T47D (cell line): ENCODE data around the gene FBXO24.

ENCODE experiments used
- DNase-seq, 2 experiments: peaks; one replicate each; pipeline versions ENCODE4 v3.0.0 to v3.0.0-alpha.2; 2011 to 2012; ENCODE audit warnings: low read depth in 1 of 2, low spot score in 1 of 2
- JUND ChIP-seq: IDR thresholded peaks from 2 replicates; pipeline ENCODE4 v1.6.1; 2012; ENCODE audit warnings: low read depth
- in situ Hi-C: cut with HindIII; loops from 2 replicates; pipeline ENCODE4 v1.10.0; 2016; ENCODE audit warnings: low sequenced_read_pairs, low pct_unique_long_range_greater_than_20kb

FBXO24 gene

DNA sequence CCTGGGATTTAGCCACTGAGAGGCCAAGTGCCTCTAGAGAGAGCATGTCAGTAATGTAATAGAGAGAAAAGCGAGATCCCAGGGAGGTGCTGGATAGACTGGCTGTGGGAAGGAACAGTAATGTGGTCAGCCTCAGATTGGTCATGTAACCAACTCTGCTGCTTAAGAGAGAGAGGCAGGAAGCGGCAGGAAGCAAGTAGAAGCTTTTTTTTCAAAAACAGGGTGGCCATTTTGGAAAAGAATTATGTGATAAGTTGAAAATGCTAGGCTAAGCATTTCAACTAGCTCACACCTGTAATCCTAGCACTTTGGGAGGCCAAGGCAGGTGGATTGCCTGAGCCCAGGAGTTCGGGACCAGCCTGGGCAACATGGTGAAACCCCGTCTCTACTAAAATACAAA is 12.3 kb downstream of the FBXO24 start:
- no peak for DNase-seq
- TF ChIP-seq JUND = no peak
- in situ Hi-C loops = no loop called here

DNA sequence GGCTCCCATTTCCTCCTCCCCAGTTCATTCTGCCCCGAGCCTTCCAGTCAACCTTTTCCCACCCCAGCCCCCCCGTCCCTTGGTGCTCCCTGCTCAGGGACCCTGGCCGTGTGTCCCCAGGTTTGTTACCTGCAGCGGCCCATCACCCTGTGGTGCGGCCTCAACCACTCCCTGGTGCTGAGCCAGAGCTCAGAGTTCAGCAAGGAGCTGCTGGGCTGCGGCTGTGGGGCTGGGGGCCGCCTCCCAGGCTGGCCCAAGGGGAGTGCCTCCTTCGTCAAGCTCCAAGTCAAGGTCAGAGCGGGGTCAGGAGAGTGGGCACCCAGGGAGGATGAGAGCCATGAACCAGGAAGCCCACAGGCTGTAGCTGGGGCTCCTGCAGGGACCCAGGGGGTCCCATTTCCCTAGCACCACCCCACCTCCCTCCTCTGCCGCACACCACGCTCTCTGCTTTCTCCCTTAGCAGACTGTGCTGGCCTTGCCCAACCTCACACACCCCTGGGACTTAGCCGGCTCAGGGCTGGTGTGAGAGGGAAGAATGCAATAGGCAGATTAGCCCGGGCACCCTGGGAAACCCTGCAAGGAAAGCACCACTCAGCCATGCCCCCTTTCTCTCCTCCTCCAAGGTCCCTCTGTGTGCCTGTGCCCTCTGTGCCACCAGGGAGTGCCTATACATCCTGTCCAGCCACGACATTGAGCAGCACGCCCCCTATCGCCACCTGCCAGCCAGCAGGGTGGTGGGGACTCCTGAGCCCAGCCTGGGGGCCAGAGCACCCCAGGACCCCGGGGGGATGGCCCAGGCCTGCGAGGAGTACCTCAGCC is 14.0 kb downstream of the FBXO24 start:
- in situ Hi-C loops = no loop called here
- DNase-seq = no peak
- TF ChIP-seq JUND = no peak

DNA sequence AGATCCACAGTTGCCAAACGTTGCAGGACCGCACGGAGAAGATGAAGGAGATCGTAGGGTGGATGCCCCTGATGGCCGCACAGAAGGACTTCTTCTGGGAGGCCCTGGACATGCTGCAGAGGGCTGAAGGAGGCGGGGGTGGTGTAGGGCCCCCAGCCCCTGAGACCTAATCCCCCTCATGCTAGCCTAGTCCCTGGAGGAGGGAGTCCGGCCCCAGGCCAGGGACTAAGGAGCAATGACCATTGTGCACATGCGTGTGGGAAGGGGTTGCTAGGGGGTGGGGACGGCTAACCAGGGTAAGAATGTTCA is 14.6 kb downstream of the FBXO24 start:
- no peak for TF ChIP-seq JUND
- in situ Hi-C loops = no loop called here
- DNase-seq = no peak

DNA sequence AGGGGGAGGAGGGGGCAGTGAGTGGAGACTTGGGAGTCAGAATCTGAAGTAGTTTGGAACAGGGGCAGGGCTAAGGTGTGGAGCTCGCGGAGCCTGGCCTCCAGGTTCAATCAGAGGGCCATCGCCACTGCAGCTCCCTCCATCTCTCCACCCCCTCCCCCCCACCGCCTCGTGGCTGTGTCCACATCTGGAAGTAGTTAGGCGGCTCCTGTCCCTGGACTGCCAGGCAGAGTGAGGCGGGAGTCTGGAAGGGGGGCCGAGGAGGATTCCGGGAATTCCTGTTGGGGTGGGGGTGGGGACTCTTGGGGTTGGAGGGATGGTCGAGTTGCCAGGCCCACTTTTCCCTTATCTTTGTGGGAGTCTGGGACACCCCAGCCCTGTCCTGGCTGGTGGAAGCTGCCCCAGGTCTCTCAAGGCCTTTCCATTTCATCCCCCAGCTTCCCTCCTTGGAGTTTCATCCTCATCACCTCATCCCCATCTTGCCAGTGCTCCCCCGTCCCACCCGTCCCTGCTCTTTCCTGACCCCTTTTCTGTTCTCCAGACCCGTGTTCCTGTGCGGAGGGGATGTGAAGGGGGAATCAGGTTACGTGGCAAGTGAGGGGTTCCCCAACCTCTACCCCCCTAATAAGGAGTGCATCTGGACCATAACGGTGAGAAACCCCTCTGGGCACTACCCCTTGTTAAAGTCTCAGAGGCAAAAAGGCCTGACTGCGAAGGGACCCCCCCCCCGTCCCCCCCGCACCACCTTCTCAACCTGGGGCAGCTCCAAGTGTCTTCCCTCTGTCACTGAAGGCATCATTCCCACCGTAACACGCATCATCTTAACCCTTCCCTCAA is 17.0 kb downstream of the FBXO24 start:
- TF ChIP-seq JUND = no peak
- DNase-seq = no peak
- in situ Hi-C loops = no loop called here

DNA sequence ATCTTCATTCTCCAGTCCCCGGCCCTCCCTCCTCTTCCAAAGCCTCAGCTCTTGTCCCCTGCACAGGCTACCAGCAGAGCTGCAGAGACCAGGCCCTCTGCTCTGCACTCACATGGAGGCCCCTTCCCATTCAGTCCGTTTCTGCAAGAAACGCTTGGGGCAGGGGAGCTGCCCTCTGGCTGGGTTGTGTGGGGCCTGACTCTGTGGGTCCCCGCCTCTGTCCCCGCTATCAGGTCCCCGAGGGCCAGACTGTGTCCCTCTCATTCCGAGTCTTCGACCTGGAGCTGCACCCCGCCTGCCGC is 17.5 kb downstream of the FBXO24 start:
- no peak for TF ChIP-seq JUND

DNA sequence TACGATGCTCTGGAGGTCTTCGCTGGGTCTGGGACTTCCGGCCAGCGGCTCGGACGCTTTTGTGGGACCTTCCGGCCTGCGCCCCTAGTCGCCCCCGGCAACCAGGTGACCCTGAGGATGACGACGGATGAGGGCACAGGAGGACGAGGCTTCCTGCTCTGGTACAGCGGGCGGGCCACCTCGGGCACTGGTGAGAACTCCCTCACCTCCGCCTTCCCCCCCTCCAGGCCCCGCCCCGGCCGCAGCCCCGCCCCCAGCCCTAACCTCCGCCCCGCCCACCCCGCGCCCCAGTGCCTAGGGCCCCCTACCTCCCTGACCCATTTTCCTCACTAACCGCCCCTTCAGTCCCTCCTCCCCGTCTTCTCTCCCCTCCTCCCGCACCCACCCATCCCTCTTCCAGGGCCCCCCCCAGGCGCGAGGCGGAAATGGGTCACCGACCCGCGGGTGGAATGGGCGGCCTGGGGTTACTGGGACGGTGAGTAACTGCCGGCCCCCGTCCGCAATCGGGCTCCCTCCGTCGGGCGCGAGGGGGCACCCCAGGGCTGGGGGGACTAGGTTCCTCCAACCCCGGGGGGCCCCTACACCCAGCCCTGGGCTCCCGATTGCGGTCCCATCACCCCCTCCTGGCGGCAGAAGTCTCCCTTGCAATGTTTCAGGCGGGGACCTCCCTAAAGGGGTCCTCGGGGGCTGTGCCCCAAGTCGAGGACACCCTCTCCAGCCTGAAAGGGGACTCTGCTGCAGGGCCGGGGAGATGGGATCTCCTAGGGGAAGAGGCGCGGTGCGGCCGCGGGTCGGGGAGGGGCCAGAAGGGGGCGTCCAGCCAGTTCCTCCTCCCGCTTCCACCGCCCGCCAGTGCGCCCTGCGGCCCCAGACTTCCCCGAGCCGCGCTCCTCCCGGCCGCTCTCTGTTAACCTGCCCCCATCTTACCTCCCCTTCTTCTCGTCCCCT is 18.2 kb downstream of the FBXO24 start:
- in situ Hi-C loops = no loop called here
- no peak for TF ChIP-seq JUND
- peak; percentile 54 to 79 for DNase-seq

More for the DNA sequence above, 17.5 kb downstream of the FBXO24 start:
- no peak for DNase-seq
- in situ Hi-C loops = no loop called here

DNA sequence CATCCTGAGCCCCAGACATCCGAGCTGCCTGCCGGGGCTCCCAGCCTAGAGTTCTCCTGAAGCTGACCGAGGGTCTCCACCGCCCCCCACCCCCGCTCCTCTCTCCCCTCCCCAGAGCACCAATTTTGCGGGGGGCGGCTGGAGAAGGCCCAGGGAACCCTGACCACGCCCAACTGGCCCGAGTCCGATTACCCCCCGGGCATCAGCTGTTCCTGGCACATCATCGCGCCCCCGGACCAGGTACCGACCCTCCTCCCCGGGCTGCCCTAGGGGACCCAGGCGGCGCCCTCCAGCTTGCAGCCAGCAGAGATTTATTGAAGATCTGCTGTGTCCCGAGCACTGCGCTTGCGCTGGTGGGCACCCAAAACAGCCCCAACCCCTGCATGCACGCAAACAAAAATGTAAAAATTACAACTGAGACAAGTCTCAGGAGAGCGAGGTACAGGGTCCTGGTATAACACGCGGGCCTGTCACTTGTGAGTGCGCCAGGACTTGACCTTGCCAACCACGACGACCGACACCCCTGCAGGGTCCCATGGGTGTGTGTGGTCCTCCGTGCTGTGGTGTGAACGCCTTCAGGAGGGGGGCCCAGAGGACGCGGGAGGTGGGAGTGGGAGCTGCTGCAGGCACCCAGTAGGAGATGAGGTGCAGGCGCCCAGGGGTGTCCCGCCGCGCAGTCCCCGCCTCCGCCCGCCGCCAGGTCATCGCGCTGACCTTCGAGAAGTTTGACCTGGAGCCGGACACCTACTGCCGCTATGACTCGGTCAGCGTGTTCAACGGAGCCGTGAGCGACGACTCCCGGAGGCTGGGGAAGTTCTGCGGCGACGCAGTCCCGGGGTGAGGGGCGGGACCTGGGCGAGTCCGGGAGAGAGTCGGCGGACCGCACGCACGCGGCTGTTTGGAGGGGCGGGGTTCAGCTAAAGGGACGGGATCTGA is 19.1 kb downstream of the FBXO24 start:
- in situ Hi-C loops = no loop called here
- DNase-seq = no peak
- no peak for TF ChIP-seq JUND

DNA sequence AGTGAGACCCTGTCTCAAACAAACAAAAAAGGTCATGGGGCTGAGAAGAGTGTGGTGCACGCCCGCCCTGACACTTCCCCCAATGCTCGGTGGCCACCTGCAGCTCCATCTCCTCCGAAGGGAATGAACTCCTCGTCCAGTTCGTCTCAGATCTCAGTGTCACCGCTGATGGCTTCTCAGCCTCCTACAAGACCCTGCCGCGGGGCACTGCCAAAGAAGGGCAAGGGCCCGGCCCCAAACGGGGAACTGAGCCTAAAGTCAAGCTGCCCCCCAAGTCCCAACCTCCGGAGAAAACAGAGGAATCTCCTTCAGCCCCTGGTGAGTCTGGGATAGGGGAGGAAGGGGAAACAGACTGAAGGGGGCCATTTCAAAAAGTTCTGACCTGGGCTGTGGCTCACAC is 20.2 kb downstream of the FBXO24 start:
- no peak for TF ChIP-seq JUND
- DNase-seq = no peak
- in situ Hi-C loops = no loop called here

DNA sequence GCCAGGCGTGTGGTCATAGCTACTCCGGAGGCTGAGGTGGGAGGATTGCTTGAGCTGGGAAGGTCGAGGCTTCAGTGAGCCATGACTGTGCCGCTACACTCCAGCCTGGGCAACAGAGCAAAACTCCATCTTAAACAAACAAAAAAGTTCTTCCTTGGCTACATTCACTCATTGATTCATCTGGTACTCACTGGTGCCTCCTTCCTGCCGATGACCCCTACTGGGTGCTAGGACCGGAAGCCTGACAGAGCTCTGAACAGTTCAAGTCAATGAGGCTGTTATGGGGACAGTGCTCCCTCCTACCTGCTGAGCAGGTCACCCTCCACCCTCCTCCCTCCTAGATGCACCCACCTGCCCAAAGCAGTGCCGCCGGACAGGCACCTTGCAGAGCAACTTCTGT is 21.0 kb downstream of the FBXO24 start:
- in situ Hi-C loops = no loop called here
- no peak for DNase-seq
- TF ChIP-seq JUND = no peak

DNA sequence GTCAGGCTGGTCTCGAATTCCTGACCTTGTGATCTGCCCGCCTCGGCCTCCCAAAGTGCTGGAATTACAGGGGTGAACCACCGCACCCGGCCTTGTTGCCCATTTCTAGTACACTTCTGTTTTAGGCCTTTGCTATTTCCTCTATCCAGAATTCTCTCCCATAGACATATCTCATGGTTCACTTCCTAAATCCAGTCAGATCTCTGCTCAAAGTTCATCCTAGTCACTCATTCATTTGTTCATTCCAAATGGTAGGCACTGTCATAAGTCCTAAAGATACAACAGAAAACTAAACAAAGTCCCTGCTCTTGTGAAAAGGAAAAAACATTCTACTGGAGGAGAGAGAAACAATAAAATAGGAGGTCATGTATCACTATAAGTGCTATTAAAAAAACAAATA is 23.8 kb downstream of the FBXO24 start:
- no peak for TF ChIP-seq JUND
- DNase-seq = no peak
- in situ Hi-C loops = no loop called here

DNA sequence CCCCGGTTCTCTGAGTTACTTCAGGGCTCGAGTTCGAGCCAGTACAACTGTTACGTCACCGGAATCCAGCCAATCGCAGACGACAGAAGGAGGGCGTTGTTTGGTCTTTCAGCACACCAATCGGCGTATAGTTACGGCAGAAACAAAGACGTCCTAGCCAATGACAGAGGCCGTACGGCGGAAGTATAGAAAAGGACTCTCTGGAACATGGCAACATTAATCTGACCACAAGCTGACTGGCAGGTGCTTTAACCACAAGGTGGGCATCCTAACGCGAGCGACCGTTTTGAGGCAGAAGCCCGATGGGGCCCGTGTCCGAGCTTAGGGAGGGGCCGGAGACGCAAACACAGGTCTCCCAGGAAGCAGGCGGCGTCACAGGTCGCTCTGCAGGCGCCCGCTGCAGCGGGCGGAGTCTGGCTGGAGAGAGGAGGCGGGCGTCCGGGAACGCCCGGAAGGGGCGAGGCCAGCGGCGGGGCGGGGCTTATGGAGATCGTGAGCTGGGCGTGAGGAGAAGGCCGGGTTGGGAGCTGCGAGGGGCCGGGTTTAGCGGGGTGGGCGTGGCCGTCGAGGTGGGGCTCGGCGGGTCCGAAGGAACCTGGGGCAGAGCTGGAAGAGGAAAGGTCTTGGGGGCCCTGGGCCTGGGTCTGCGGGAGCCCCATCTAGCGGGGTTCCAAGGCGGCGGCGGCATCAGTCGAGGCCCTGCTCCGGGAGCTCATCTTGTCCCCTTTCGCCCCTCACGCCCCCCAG is 26.0 kb downstream of the FBXO24 start, which contains the start of gene MOSPD3:
MOSPD3 (plus strand) TSS at position 558 of the 747 bp plus-strand sequence. CDS start 252 bp downstream, outside the sequence.
- in situ Hi-C loops = no loop called here
- no peak for TF ChIP-seq JUND
- peak; percentile 97 to 98 for DNase-seq
